Endothelial cell of umbilical vein (primary cell): ENCODE results near the gene PNMA1. TPM values are rescaled to one million over a fixed set of nuclear protein-coding genes. Genes with fewer than 3 reads are reported as not detected.

ENCODE experiments used
- BruUV-seq: library from RNA; stranded (reverse); fragments of 400-500 nt; replicated peaks from 2 replicates; lab custom pipeline; 2021; lab: Mats Ljungman, UMichigan
- CTCF ChIA-PET: fragments of 300-600, 350-600 bp; sonication (Branson Sonifier 250); formaldehyde crosslinking; loops from one replicate; lab custom pipeline; 2021; ENCODE audit warnings: antibody characterized with exemption, inconsistent platforms; lab: Charles Lee
- POLR2A ChIA-PET: fragments of 300-600, 350-600 bp; sonication (Branson Sonifier 250); formaldehyde crosslinking; loops from one replicate; lab custom pipeline; 2021; ENCODE audit warnings: antibody characterized with exemption, inconsistent platforms; lab: Charles Lee
- DNase-seq: peaks from one replicate; pipeline ENCODE4 v3.0.0-alpha.2; 2011; ENCODE audit warnings: low read depth, low spot score
- FAIRE-seq: peaks from 2 replicates; lab custom pipeline; 2011; peaks lifted over from hg19 to GRCh38; lab: Jason Lieb, UNC
- H2AFZ ChIP-seq: 2 replicates; pipeline ENCODE4 v1.6.0; 2012; ENCODE audit warnings: low read depth, low read length, control low read depth, inconsistent platforms
- H3K27ac ChIP-seq: 2 replicates; pipeline ENCODE4 v1.5.1; 2011; ENCODE audit warnings: low read depth, mild to moderate bottlenecking, control low read depth, low read length, moderate library complexity; ENCODE audit not compliant: insufficient read depth
- H3K27me3 ChIP-seq, 2 experiments: 2 replicates each; pipeline versions ENCODE4 v1.6.0 to v1.6.1; 2011; ENCODE audit warnings: low read length in 2 of 2, mixed read lengths in 1 of 2; ENCODE audit not compliant: control insufficient read depth in 2 of 2, insufficient read depth in 2 of 2
- H3K36me3 ChIP-seq, 2 experiments: 2 replicates in 1 of 2; 3 replicates in 1 of 2; pipeline ENCODE4 v1.5.1; 2011; ENCODE audit warnings: low read length in 2 of 2, mild to moderate bottlenecking in 1 of 2, moderate library complexity in 1 of 2; ENCODE audit not compliant: control insufficient read depth in 2 of 2, insufficient read depth in 2 of 2; ENCODE audit errors: extremely low read depth in 1 of 2
- H3K4me1 ChIP-seq: 3 replicates; pipeline ENCODE4 v1.5.1; 2011; ENCODE audit warnings: mild to moderate bottlenecking, low read length; ENCODE audit not compliant: control insufficient read depth, insufficient read depth; ENCODE audit errors: extremely low read depth
- H3K4me2 ChIP-seq: 2 replicates; pipeline ENCODE4 v1.6.1; 2011; ENCODE audit warnings: low read length, control low read depth, mixed read lengths; ENCODE audit not compliant: insufficient read depth
- H3K4me3 ChIP-seq, 3 experiments: fragments of 200-600 bp in 1 of 3; sonication (generic), shearing (Covaris generic) in 1 of 3; replicated peaks in 1 of 3; 2 replicates each; pipeline ENCODE4 v1.5.1; 2011 to 2016; ENCODE audit warnings: control low read depth in 3 of 3, low read length in 3 of 3, mild to moderate bottlenecking in 2 of 3, inconsistent platforms in 1 of 3, low read depth in 1 of 3, moderate library complexity in 1 of 3; ENCODE audit not compliant: insufficient read depth in 1 of 3
- H3K79me2 ChIP-seq: 2 replicates; pipeline ENCODE4 v1.6.0; 2012; ENCODE audit warnings: low read length, inconsistent platforms; ENCODE audit not compliant: control insufficient read depth, insufficient read depth
- H3K9ac ChIP-seq: replicated peaks from 2 replicates; pipeline ENCODE3; 2011; ENCODE audit warnings: low read length, control low read depth; ENCODE audit not compliant: insufficient read depth; ENCODE audit errors: extremely low read depth
- H3K9me1 ChIP-seq: replicated peaks from 3 replicates; pipeline ENCODE4 v1.6.0; 2011; ENCODE audit warnings: mild to moderate bottlenecking, low read length; ENCODE audit not compliant: control insufficient read depth, insufficient read depth; ENCODE audit errors: extremely low read depth
- H3K9me3 ChIP-seq: replicated peaks from 2 replicates; pipeline ENCODE4 v1.5.1; 2012; ENCODE audit warnings: low read length, inconsistent platforms; ENCODE audit not compliant: control insufficient read depth, insufficient read depth
- H4K20me1 ChIP-seq: replicated peaks from 2 replicates; pipeline ENCODE3; 2011; ENCODE audit warnings: mild to moderate bottlenecking, low read length; ENCODE audit not compliant: control insufficient read depth, insufficient read depth; ENCODE audit errors: extremely low read depth
- EZH2 ChIP-seq: IDR thresholded peaks from 2 replicates; pipeline ENCODE4 v1.6.1; 2012; ENCODE audit warnings: borderline replicate concordance, low read depth, mild to moderate bottlenecking, moderate library complexity, low read length, inconsistent platforms; ENCODE audit not compliant: severe bottlenecking
- FOS ChIP-seq: IDR thresholded peaks from 2 replicates; pipeline ENCODE4 v1.6.1; 2011; ENCODE audit warnings: mild to moderate bottlenecking, low read length, moderate library complexity, borderline replicate concordance; ENCODE audit not compliant: insufficient read depth
- GATA2 ChIP-seq: IDR thresholded peaks from 2 replicates; pipeline ENCODE4 v1.7.0; 2011; ENCODE audit warnings: low read depth, mild to moderate bottlenecking, moderate library complexity, mixed read lengths, low read length; ENCODE audit not compliant: insufficient read length, insufficient read depth
- JUN ChIP-seq: IDR thresholded peaks from 2 replicates; pipeline ENCODE4 v1.6.1; 2011; ENCODE audit warnings: borderline replicate concordance, low read depth; ENCODE audit not compliant: insufficient read length, insufficient read depth
- MAX ChIP-seq: IDR thresholded peaks from 2 replicates; pipeline ENCODE4 v1.6.1; 2011; ENCODE audit not compliant: insufficient read depth, insufficient read length
- MYC ChIP-seq: IDR thresholded peaks from one replicate; pipeline ENCODE4 v1.6.1; 2011; ENCODE audit warnings: mild to moderate bottlenecking, low read depth, low read length
- POLR2A ChIP-seq: IDR thresholded peaks from 2 replicates; pipeline ENCODE4 v1.6.1; 2012; ENCODE audit warnings: low read depth, mild to moderate bottlenecking, control low read depth, low read length
- POLR2AphosphoS5 ChIP-seq: IDR thresholded peaks from 2 replicates; pipeline ENCODE4 v1.6.1; 2012; ENCODE audit warnings: low read depth, mild to moderate bottlenecking, control low read depth, low read length, moderate library complexity; ENCODE audit not compliant: insufficient read depth
- dilution Hi-C: fragments of 300-500 bp; cut with MboI; formaldehyde crosslinking; loops from one replicate; pipeline ENCODE4 v1.15.0; 2019; ENCODE audit warnings: low sequenced_read_pairs; ENCODE audit not compliant: extremely low pct_ligation_motif_present
- intact Hi-C: fragments of 100-400 bp; cut with micrococcal nuclease; formaldehyde crosslinking; loops from one replicate; pipeline ENCODE4 v1.10.0; 2022
- polyA plus RNA-seq, 4 experiments: library from polyadenylated mRNA; depleted of rRNA in 3 of 4; stranded (reverse) in 3 of 4; unstranded in 1 of 4; fragments of >200 nt; gene quantifications; 2 replicates each; pipeline versions ENCODE4 v1.2.1 to v1.2.3, GENCODE V29; 2011 to 2012; ENCODE audit warnings: missing spikeins in 1 of 4
- total RNA-seq: library from RNA; stranded (reverse); gene quantifications from 2 replicates; pipeline ENCODE4 v1.2.3, GENCODE V29; 2021
- TF ChIP-seq, protein P1 (sequence below), 2 donors: IDR thresholded peaks; 1 replicate in 1 of 2; 2 replicates in 1 of 2; pipeline ENCODE4 v1.5.1; 2011; ENCODE audit warnings: low read length in 2 of 2, mild to moderate bottlenecking in 2 of 2, moderate library complexity in 2 of 2, control low read depth in 1 of 2, inconsistent platforms in 1 of 2, low read depth in 1 of 2; ENCODE audit not compliant: insufficient read depth in 1 of 2; ENCODE audit errors: extremely low read depth in 1 of 2

The PNMA1 gene
- total and polyA plus RNA-seq, 2 donors (not counting 3 experiments of a cell fraction or from before 2014, with no cell fraction given), result 29.8 to 82.6 TPM

DNA sequence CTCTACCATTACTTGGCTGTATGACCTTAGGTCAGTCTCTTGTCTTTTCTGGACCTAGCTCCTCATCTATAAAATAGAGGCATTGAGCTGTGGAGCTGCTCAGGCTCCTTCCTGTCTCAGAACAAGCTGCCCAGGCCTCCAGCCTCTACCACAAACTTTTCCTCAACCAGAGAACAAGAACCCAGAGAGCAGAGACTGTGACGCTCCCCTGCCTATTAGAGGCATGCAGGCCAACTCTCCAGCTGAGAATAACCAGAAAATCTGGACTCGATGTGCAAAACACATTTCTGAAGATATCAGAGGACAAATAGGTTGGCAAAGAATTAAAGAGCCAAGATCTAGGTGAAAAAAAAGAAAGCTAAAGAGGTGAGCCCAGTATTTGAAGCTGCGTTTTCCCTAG lies 17.8 kb upstream of the PNMA1 start:
- Histone ChIP-seq H4K20me1 (no peaks in the 10 kb centered on the region), H3K4me2 (no peak overlapping the region), H3K27ac (no peak overlapping the region), H3K9me1 (no peaks in the 10 kb centered on the region), H3K79me2 (peaks cover 53% of the 10 kb centered on the region), H3K27me3 (no peaks in the 10 kb centered on the region), H3K4me3 (no peak overlapping the region), H3K9ac (no peak overlapping the region), H2AFZ (no peak overlapping the region), H3K4me1 (peaks cover 20% of the 10 kb centered on the region), H3K9me3 (no peaks in the 10 kb centered on the region), H3K36me3 (peaks cover 20 to 30% of the 10 kb centered on the region in 2 experiments)
- intact Hi-C loops, result no loop called here
- ChIA-PET CTCF (interaction anchor here (0.8 to 12.5 kb wide), 6 partner anchors 12 to 126 kb away, joined by 3 to 245 read pairs (median 48); a partner anchor contains a TSS), POLR2A (no interaction called here)
- no peak for TF ChIP-seq JUN
- TF ChIP-seq, protein P1, sequence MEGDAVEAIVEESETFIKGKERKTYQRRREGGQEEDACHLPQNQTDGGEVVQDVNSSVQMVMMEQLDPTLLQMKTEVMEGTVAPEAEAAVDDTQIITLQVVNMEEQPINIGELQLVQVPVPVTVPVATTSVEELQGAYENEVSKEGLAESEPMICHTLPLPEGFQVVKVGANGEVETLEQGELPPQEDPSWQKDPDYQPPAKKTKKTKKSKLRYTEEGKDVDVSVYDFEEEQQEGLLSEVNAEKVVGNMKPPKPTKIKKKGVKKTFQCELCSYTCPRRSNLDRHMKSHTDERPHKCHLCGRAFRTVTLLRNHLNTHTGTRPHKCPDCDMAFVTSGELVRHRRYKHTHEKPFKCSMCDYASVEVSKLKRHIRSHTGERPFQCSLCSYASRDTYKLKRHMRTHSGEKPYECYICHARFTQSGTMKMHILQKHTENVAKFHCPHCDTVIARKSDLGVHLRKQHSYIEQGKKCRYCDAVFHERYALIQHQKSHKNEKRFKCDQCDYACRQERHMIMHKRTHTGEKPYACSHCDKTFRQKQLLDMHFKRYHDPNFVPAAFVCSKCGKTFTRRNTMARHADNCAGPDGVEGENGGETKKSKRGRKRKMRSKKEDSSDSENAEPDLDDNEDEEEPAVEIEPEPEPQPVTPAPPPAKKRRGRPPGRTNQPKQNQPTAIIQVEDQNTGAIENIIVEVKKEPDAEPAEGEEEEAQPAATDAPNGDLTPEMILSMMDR (IDR thresholded peaks at IDR 0.05; ENCODE audit: extremely low read depth in 1 of 2, insufficient read depth in 1 of 2, low read depth in 1 of 2, low read length in 2 of 2), result no peak
- no peak for TF ChIP-seq EZH2
- no peak for TF ChIP-seq GATA2
- no peak for TF ChIP-seq MYC
- no peak for TF ChIP-seq POLR2A
- no peak for TF ChIP-seq FOS
- TF ChIP-seq POLR2AphosphoS5, result no peak
- no peak for TF ChIP-seq MAX
- BruUV-seq, result no TSS peak
- dilution Hi-C loops, result no loop called here
- no peak for DNase-seq
- FAIRE-seq, result no peak
